Spleen (tissue), 11 donors: ENCODE results near the gene AP4B1. TPM values are rescaled to one million over a fixed set of nuclear protein-coding genes. Genes with fewer than 3 reads are reported as not detected.

ENCODE experiments used
- DNase-seq: peaks from one replicate; pipeline ENCODE4 v3.0.0-alpha.2; 2020
- H3K27ac ChIP-seq, 8 donors: fragments of 200-600 bp; sonication (generic) in 7 of 8; 1 replicate in 4 of 8; 2 replicates in 4 of 8; pipeline versions ENCODE4 v1.5.0 to v1.8.0; 2016 to 2021; ENCODE audit warnings: inconsistent platforms in 4 of 8, mild to moderate bottlenecking in 4 of 8, moderate library complexity in 1 of 8
- H3K27me3 ChIP-seq, 7 donors: fragments of 200-600 bp; sonication (generic) in 6 of 7; replicated peaks in 1 of 7; 1 replicate in 4 of 7; 2 replicates in 3 of 7; pipeline versions ENCODE4 v1.5.0 to v1.8.0; 2016 to 2021; ENCODE audit warnings: inconsistent platforms in 3 of 7, mild to moderate bottlenecking in 1 of 7
- H3K36me3 ChIP-seq, 6 donors: fragments of 200-600 bp; sonication (generic) in 5 of 6; 1 replicate in 4 of 6; 2 replicates in 2 of 6; pipeline versions ENCODE4 v1.5.0 to v1.8.0; 2016 to 2021; ENCODE audit warnings: inconsistent platforms in 2 of 6
- H3K4me1 ChIP-seq, 6 donors: fragments of 200-600 bp; sonication (generic) in 5 of 6; 1 replicate in 3 of 6; 2 replicates in 3 of 6; pipeline versions ENCODE4 v1.5.0 to v1.8.0; 2016 to 2021; ENCODE audit warnings: inconsistent platforms in 3 of 6
- H3K4me3 ChIP-seq, 8 donors: fragments of 200-600 bp; sonication (generic) in 7 of 8; 1 replicate in 4 of 8; 2 replicates in 4 of 8; pipeline versions ENCODE4 v1.5.0 to v1.8.0; 2016 to 2021; ENCODE audit warnings: inconsistent platforms in 4 of 8, mild to moderate bottlenecking in 4 of 8, moderate library complexity in 2 of 8
- H3K9me3 ChIP-seq, 8 donors: fragments of 200-600 bp; sonication (generic) in 7 of 8; 1 replicate in 4 of 8; 2 replicates in 4 of 8; pipeline versions ENCODE4 v1.5.0 to v1.8.0; 2016 to 2021; ENCODE audit warnings: inconsistent platforms in 4 of 8
- POLR2A ChIP-seq, 3 donors: fragments of 450-650 bp; IDR thresholded peaks; one replicate each; pipeline ENCODE4 v1.5.1; 2017; ENCODE audit warnings: antibody characterized with exemption in 3 of 3, mild to moderate bottlenecking in 1 of 3
- POLR2AphosphoS5 ChIP-seq, 3 donors: sonication (generic); formaldehyde crosslinking; IDR thresholded peaks; one replicate each; pipeline ENCODE4 v1.5.1; 2017; ENCODE audit warnings: antibody characterized with exemption in 3 of 3
- WGBS, 5 donors: extraction: QIAGEN DNeasy Blood & Tissue Kit in 3 of 5; methylation state at CpG; one replicate each; pipeline versions ENCODE4 v1.1.5 to v1.1.7; 2013 to 2018; 5-methylcytosine and 5-hydroxymethylcytosine counted together
- intact Hi-C: fragments of 100-400 bp; cut with DNase I; formaldehyde crosslinking; loops from one replicate; pipeline ENCODE4 v1.15.0; 2023; ENCODE audit warnings: low total_unique reads
- polyA plus RNA-seq, 3 donors: library from polyadenylated mRNA; stranded (reverse); fragments of 200-250 nt; gene quantifications; one replicate each; pipeline ENCODE4 v1.2.1, GENCODE V29; 2013
- total RNA-seq, 7 donors: library from RNA; depleted of rRNA in 3 of 7; stranded (reverse); fragments of >200 nt in 3 of 7; fragmentation: NEBNext Ultra II Directional in 4 of 7; extraction: Animal tissue kit (Norgen Biotek cat#: 25700) in 4 of 7; gene quantifications; one replicate each; pipeline versions ENCODE4 v1.1.0 to v1.2.1, GENCODE V29; 2016 to 2021
- TF ChIP-seq, protein P1 (sequence below), 11 experiments: fragments of 200-600 bp in 7 of 11; fragments of 450-650 bp in 4 of 11; sonication (generic) in 4 of 11; IDR thresholded peaks in 8 of 11; conservative IDR thresholded peaks in 3 of 11; 1 replicate in 7 of 11; 2 replicates in 4 of 11; pipeline versions ENCODE4 v1.4.0 to v1.8.0; 2016 to 2021; ENCODE audit warnings: antibody characterized with exemption in 11 of 11, inconsistent platforms in 4 of 11, mild to moderate bottlenecking in 1 of 11
- donor health status: healthy with polysubstance abuse.
- donor health status: DM: no; HTN: no; CAD: no; lungs with moderate emphysema.
- donor health status: DM: no; HTN: no; CAD: no.
- donor health status: Bipolar disorder and iron deficiency.
- donor health status: healthy.
- donor health status: DM: no; HTN: no; CAD: no.
- donor health status: DM: yes; HTN: yes; CAD: no.

Gene AP4B1
- total and polyA plus RNA-seq, 10 donors, result 23.9 to 58.0 (median 32.3) TPM

DNA sequence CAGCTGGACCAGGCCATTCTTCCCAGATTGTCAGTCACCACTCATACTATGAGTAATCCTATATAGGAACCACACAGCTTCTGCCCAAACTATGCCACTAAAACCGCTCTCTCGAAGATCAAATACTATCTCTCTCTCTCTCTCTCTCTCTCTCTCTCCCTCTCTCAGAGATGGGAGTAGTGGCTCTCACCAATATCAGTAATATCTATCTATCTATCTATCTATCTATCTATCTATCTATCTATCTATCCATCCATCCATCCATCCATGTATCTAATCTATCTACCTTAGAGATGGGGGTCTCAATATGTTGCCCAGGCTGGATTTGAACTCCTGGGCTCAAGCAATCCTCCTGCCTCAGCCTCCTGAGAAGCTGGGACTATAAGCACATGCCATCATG is 19.9 kb upstream of the AP4B1 start:
- no peak overlapping the region for H3K4me3 ChIP-seq
- TF ChIP-seq POLR2A (IDR thresholded peaks at IDR 0.05) (no peak), POLR2AphosphoS5 (IDR thresholded peaks at IDR 0.05) (no peak)
- TF ChIP-seq, protein P1, sequence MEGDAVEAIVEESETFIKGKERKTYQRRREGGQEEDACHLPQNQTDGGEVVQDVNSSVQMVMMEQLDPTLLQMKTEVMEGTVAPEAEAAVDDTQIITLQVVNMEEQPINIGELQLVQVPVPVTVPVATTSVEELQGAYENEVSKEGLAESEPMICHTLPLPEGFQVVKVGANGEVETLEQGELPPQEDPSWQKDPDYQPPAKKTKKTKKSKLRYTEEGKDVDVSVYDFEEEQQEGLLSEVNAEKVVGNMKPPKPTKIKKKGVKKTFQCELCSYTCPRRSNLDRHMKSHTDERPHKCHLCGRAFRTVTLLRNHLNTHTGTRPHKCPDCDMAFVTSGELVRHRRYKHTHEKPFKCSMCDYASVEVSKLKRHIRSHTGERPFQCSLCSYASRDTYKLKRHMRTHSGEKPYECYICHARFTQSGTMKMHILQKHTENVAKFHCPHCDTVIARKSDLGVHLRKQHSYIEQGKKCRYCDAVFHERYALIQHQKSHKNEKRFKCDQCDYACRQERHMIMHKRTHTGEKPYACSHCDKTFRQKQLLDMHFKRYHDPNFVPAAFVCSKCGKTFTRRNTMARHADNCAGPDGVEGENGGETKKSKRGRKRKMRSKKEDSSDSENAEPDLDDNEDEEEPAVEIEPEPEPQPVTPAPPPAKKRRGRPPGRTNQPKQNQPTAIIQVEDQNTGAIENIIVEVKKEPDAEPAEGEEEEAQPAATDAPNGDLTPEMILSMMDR (IDR thresholded peaks at IDR 0.05 in 8 of 11, conservative IDR thresholded peaks at IDR 0.05 in 3 of 11), result no peak
- no peaks in the 10 kb centered on the region for H3K36me3 ChIP-seq
- intact Hi-C loops, result no loop called here
- peaks cover 6 to 16% (median 13%) of the 10 kb centered on the region in 6 donors for H3K4me1 ChIP-seq
- no peak overlapping the region for H3K27ac ChIP-seq
- WGBS, 5 donors, result 90 to 92% (median 91%) methylated on average over 2 of the region's 2 CpGs
- no peaks in the 10 kb centered on the region for H3K27me3 ChIP-seq
- no peak for DNase-seq
- H3K9me3 ChIP-seq, result no peaks in the 10 kb centered on the region

DNA sequence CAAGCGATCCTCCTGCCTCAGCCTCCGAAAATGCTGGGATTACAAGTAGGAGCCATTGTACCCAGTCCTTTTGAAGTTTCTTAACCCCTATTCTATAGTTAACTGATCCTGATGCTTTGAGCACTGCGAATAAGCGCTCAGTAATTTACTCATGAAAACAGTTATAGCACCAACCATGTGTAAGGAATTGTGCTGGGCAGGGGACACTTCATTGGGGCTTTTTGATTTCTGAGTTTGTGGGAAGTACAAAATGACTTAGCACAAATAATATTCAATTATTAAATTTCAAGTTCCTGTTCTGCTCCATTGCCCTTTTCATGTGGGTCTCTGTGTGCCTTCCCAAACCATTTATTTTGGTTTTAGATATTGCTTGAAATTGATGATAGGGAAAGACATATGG is 18.4 kb upstream of the AP4B1 start:
- TF ChIP-seq POLR2A (IDR thresholded peaks at IDR 0.05), result no peak
- Histone ChIP-seq H3K36me3 (no peaks in the 10 kb centered on the region), H3K9me3 (no peaks in the 10 kb centered on the region), H3K27ac (no peak overlapping the region), H3K4me1 (peaks cover 0 to 6% (median 3%) of the 10 kb centered on the region in 6 donors), H3K27me3 (no peaks in the 10 kb centered on the region), H3K4me3 (no peak overlapping the region)
- no peak for DNase-seq
- intact Hi-C loops, result no loop called here
- WGBS, 5 donors, result 72 to 98% (median 97%) methylated on average over 4 of the region's 4 CpGs

DNA sequence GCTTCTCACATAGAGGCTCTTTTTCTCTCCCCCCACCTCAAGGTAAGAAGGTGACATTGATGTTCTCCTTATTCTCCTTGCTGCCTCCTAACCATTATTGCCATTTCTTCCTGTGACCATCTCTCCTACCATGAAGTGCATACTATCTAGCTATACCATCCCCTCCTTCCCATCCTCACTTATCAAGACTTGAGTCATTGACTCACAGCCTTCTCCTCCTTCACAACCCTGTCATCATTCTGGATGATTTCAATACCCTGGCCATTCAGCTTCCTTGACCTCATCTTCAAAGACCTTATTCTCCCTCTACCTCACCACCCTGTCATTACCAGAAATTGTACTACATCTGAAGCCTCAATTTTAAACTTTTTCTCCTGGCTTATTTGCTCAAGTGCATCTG is 13.6 kb upstream of the AP4B1 start:
- intact Hi-C loops, result no loop called here
- H3K9me3 ChIP-seq, result no peaks in the 10 kb centered on the region
- no peak overlapping the region for H3K27ac ChIP-seq
- no peaks in the 10 kb centered on the region for H3K27me3 ChIP-seq
- peaks cover 0 to 3% (median 0%) of the 10 kb centered on the region in 6 donors for H3K4me1 ChIP-seq
- no peak for DNase-seq
- TF ChIP-seq POLR2AphosphoS5 (IDR thresholded peaks at IDR 0.05) (no peak), POLR2A (IDR thresholded peaks at IDR 0.05) (no peak)
- TF ChIP-seq, protein P1 (IDR thresholded peaks at IDR 0.05 in 8 of 11, conservative IDR thresholded peaks at IDR 0.05 in 3 of 11), result no peak
- no peaks in the 10 kb centered on the region for H3K36me3 ChIP-seq
- H3K4me3 ChIP-seq, result no peak overlapping the region

DNA sequence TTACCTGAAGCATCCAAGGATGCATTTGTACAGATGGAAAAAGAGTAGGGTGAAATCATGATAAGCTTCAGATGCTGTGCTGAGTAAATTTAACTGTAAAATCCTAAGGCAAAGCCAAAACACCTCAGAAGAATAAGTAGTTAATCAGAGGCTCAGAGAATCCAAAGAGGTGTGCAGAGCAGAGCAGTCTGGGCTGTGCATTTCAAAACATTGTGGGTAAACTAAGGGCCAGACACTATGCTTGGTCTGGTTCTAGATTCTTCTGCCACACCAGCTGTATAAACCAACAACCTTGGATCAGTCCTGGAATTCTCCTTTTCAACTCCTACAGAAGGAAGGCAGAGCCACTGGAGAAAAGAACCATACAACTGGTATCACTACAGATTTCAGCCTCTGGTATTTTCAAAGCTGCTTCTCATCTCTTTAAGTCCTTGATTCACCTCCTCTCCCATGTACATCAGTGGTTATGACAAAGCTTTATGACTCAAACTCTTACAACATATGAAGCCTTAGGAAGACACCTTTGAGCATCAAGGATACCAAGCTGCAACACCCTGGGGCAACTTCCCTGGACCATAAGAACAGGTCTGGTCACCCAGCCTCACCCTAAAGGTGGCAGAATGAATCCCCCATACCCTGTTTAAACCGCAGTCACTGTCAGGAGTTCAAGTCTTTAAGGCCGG is 12.9 kb upstream of the AP4B1 start:
- WGBS, 5 donors, result 83 to 100% (median 93%) methylated on average over 2 of the region's 2 CpGs
- peaks cover 0 to 8% (median 0%) of the 10 kb centered on the region in 6 donors for H3K4me1 ChIP-seq
- peaks cover 0 to 6% (median 2%) of the 10 kb centered on the region in 6 donors for H3K36me3 ChIP-seq

More for the DNA sequence above, 12.9 kb upstream of the AP4B1 start:
- Histone ChIP-seq H3K4me3 (no peak overlapping the region), H3K27me3 (no peaks in the 10 kb centered on the region), H3K27ac (no peak overlapping the region), H3K9me3 (no peaks in the 10 kb centered on the region)
- no peak for DNase-seq
- TF ChIP-seq, protein P1 (IDR thresholded peaks at IDR 0.05 in 8 of 11, conservative IDR thresholded peaks at IDR 0.05 in 3 of 11), result no peak
- TF ChIP-seq POLR2AphosphoS5 (IDR thresholded peaks at IDR 0.05) (no peak), POLR2A (IDR thresholded peaks at IDR 0.05) (no peak)
- intact Hi-C loops, result no loop called here
